ENCODE measurements around the gene TAGAP.

- TF ChIP-seq, protein P1, sequence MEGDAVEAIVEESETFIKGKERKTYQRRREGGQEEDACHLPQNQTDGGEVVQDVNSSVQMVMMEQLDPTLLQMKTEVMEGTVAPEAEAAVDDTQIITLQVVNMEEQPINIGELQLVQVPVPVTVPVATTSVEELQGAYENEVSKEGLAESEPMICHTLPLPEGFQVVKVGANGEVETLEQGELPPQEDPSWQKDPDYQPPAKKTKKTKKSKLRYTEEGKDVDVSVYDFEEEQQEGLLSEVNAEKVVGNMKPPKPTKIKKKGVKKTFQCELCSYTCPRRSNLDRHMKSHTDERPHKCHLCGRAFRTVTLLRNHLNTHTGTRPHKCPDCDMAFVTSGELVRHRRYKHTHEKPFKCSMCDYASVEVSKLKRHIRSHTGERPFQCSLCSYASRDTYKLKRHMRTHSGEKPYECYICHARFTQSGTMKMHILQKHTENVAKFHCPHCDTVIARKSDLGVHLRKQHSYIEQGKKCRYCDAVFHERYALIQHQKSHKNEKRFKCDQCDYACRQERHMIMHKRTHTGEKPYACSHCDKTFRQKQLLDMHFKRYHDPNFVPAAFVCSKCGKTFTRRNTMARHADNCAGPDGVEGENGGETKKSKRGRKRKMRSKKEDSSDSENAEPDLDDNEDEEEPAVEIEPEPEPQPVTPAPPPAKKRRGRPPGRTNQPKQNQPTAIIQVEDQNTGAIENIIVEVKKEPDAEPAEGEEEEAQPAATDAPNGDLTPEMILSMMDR (IDR thresholded peaks at IDR 0.05; ENCODE audit: poor library complexity), result no peak
- TF ChIP-seq EZH2phosphoT487 (IDR thresholded peaks at IDR 0.05; ENCODE audit: low read depth, severe bottlenecking, unreplicated experiment), result no peak
- TF ChIP-seq EZH2 (IDR thresholded peaks at IDR 0.05; ENCODE audit: borderline replicate concordance), result no peak
Measured at GRCh38 chr6:159012201-159012600, 32.6 kb downstream of the TAGAP start.
